OCI-LY1 (cell line): Measurements from ENCODE around the gene TIPRL.
A peak's percentile ranks its signal among the peaks of the same experiment; 100 is the strongest.

Experiments
- H2AFZ ChIP-seq: fragments of 200-600 bp; sonication (generic), shearing (Covaris generic); 2 replicates; pipeline ENCODE4 v1.6.0; 2014; ENCODE audit warnings: antibody characterized with exemption, mild to moderate bottlenecking, low read length
- H3F3A ChIP-seq: fragments of 200-600 bp; sonication (generic), shearing (Covaris generic); 2 replicates; pipeline ENCODE4 v1.6.0; 2014; ENCODE audit warnings: mild to moderate bottlenecking, antibody characterized with exemption, low read length, moderate library complexity; ENCODE audit not compliant: insufficient read depth
- H3K27ac ChIP-seq: fragments of 200-600 bp; sonication (generic); 2 replicates; pipeline ENCODE4 v1.5.1; 2014; ENCODE audit warnings: low read length, mixed run types, mild to moderate bottlenecking, low read depth; ENCODE audit not compliant: poor library complexity, severe bottlenecking
- H3K27me3 ChIP-seq: fragments of 200-600 bp; sonication (generic); 2 replicates; pipeline ENCODE4 v1.6.0; 2014; ENCODE audit warnings: antibody characterized with exemption, mild to moderate bottlenecking, low read length, moderate library complexity; ENCODE audit not compliant: insufficient read depth
- H3K36me3 ChIP-seq: fragments of 200-600 bp; sonication (generic); 2 replicates; pipeline ENCODE4 v1.6.1; 2014; ENCODE audit warnings: mild to moderate bottlenecking, antibody characterized with exemption, low read length, moderate library complexity, mixed read lengths; ENCODE audit not compliant: insufficient read depth
- H3K4me1 ChIP-seq: fragments of 200-600 bp; sonication (generic); 2 replicates; pipeline ENCODE4 v1.5.1; 2014; ENCODE audit warnings: mild to moderate bottlenecking, low read length, moderate library complexity; ENCODE audit not compliant: insufficient read depth, severe bottlenecking
- H3K4me2 ChIP-seq: fragments of 200-600 bp; sonication (generic), shearing (Covaris generic); 2 replicates; pipeline ENCODE4 v1.6.1; 2014; ENCODE audit warnings: low read length
- H3K4me3 ChIP-seq: fragments of 200-600 bp; sonication (generic); 2 replicates; pipeline ENCODE4 v1.5.1; 2014; ENCODE audit warnings: low read length, low read depth, mild to moderate bottlenecking, mixed read lengths; ENCODE audit not compliant: poor library complexity, severe bottlenecking
- H3K79me2 ChIP-seq: fragments of 200-600 bp; shearing (Covaris generic); 2 replicates; pipeline ENCODE4 v1.6.1; 2016; ENCODE audit warnings: mixed run types, low read length, mixed read lengths; ENCODE audit not compliant: insufficient read depth
- H3K9ac ChIP-seq: fragments of 200-600 bp; sonication (generic), shearing (Covaris generic); 2 replicates; pipeline ENCODE4 v1.6.1; 2014; ENCODE audit warnings: mild to moderate bottlenecking, low read length, mixed read lengths
- H3K9me2 ChIP-seq: fragments of 200-600 bp; sonication (generic), shearing (Covaris generic); 2 replicates; pipeline ENCODE4 v1.6.1; 2014; ENCODE audit warnings: low read depth, mild to moderate bottlenecking, low read length, mixed read lengths
- H3K9me3 ChIP-seq: fragments of 200-600 bp; shearing (Covaris generic); 2 replicates; pipeline ENCODE4 v1.6.1; 2014; ENCODE audit warnings: low read length, mixed read lengths
- H4K20me1 ChIP-seq: fragments of 200-600 bp; sonication (generic), shearing (Covaris generic); 2 replicates; pipeline ENCODE4 v1.6.0; 2016; ENCODE audit warnings: mild to moderate bottlenecking, low read length; ENCODE audit not compliant: insufficient read depth
- EZH2 ChIP-seq: fragments of 200-600 bp; sonication (generic), shearing (Covaris generic); IDR thresholded peaks from 2 replicates; pipeline ENCODE4 v1.8.0; 2017; ENCODE audit warnings: borderline replicate concordance, mixed run types, mild to moderate bottlenecking, antibody characterized with exemption, low read length, moderate library complexity, mixed read lengths
- TF ChIP-seq, protein P1 (sequence below): fragments of 200-600 bp; sonication (generic), shearing (Covaris generic); IDR thresholded peaks from 2 replicates; pipeline ENCODE4 v1.5.1; 2017; ENCODE audit warnings: mild to moderate bottlenecking, antibody characterized with exemption, low read length, moderate library complexity, mixed read lengths

TIPRL gene

DNA sequence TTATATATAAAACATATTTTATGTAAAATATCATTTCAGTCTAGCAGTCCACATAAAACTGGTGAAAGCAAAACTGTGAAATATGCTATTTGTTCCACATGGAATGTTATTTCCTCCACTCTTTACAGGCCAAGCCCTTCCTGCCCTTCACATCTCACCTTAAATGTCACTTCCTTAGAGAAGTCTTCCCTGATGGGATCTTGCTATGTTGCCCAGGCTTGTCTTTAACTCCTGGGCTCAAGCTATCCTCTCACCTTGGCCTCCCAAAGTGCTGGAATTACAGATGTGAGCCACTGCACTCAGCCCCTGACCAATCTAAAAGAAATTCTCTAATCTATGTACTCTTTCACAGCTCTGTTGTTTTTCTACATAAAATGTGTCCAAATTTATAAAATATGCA is 39.7 kb upstream of the TIPRL start:
- Histone ChIP-seq H2AFZ (no peak overlapping the region), H3K9ac (no peak overlapping the region), H3K36me3 (no peaks in the 10 kb centered on the region), H3K9me3 (no peaks in the 10 kb centered on the region), H3K27me3 (no peaks in the 10 kb centered on the region; the same call in 1 of the 2 replicates), H3K9me2 (no peaks in the 10 kb centered on the region), H3K4me1 (peaks cover 21% of the 10 kb centered on the region), H3K27ac (no peak overlapping the region), H3K79me2 (no peaks in the 10 kb centered on the region), H3F3A (no peaks in the 10 kb centered on the region), H3K4me2 (no peak overlapping the region), H3K4me3 (no peak overlapping the region), H4K20me1 (no peaks in the 10 kb centered on the region)
- TF ChIP-seq EZH2: no peak
- TF ChIP-seq, protein P1, sequence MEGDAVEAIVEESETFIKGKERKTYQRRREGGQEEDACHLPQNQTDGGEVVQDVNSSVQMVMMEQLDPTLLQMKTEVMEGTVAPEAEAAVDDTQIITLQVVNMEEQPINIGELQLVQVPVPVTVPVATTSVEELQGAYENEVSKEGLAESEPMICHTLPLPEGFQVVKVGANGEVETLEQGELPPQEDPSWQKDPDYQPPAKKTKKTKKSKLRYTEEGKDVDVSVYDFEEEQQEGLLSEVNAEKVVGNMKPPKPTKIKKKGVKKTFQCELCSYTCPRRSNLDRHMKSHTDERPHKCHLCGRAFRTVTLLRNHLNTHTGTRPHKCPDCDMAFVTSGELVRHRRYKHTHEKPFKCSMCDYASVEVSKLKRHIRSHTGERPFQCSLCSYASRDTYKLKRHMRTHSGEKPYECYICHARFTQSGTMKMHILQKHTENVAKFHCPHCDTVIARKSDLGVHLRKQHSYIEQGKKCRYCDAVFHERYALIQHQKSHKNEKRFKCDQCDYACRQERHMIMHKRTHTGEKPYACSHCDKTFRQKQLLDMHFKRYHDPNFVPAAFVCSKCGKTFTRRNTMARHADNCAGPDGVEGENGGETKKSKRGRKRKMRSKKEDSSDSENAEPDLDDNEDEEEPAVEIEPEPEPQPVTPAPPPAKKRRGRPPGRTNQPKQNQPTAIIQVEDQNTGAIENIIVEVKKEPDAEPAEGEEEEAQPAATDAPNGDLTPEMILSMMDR: no peak

DNA sequence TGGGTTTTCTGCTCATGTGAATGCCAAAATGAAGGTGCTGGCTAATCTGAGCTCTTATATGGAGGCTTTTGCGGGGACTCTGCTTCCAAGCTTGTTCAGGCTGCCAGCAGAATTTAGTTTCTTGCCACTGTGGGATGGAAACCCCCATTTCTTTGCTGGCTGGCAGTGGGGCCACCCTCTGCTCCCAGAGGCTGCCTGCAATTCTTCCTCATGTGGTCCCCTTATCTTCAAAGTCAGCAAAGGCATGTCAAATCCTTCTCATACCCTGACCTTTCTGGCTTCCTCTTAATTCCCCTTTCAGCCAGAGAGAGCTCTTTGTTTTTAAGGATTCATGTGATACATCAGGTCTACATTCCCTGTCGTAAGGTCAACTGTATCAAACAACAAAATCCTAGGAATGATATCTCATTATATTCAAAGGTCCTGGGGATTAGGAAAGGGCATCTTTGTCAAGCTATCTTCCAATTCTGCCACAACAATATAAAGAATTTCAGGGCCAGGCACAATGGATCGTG is 36.8 kb upstream of the TIPRL start:
- no peaks in the 10 kb centered on the region for H3K79me2 ChIP-seq
- H3K4me3 ChIP-seq: no peak overlapping the region
- H3K9me2 ChIP-seq: no peaks in the 10 kb centered on the region
- no peak for TF ChIP-seq EZH2
- TF ChIP-seq, protein P1: no peak
- no peaks in the 10 kb centered on the region for H4K20me1 ChIP-seq
- no peaks in the 10 kb centered on the region for H3K9me3 ChIP-seq
- no peaks in the 10 kb centered on the region for H3K36me3 ChIP-seq
- H3K27me3 ChIP-seq: no peaks in the 10 kb centered on the region; the same call in 1 of the 2 replicates
- no peak overlapping the region for H2AFZ ChIP-seq
- no peak overlapping the region for H3K27ac ChIP-seq
- no peak overlapping the region for H3K9ac ChIP-seq
- H3K4me1 ChIP-seq: peaks cover 3% of the 10 kb centered on the region
- no peaks in the 10 kb centered on the region for H3F3A ChIP-seq
- no peak overlapping the region for H3K4me2 ChIP-seq

DNA sequence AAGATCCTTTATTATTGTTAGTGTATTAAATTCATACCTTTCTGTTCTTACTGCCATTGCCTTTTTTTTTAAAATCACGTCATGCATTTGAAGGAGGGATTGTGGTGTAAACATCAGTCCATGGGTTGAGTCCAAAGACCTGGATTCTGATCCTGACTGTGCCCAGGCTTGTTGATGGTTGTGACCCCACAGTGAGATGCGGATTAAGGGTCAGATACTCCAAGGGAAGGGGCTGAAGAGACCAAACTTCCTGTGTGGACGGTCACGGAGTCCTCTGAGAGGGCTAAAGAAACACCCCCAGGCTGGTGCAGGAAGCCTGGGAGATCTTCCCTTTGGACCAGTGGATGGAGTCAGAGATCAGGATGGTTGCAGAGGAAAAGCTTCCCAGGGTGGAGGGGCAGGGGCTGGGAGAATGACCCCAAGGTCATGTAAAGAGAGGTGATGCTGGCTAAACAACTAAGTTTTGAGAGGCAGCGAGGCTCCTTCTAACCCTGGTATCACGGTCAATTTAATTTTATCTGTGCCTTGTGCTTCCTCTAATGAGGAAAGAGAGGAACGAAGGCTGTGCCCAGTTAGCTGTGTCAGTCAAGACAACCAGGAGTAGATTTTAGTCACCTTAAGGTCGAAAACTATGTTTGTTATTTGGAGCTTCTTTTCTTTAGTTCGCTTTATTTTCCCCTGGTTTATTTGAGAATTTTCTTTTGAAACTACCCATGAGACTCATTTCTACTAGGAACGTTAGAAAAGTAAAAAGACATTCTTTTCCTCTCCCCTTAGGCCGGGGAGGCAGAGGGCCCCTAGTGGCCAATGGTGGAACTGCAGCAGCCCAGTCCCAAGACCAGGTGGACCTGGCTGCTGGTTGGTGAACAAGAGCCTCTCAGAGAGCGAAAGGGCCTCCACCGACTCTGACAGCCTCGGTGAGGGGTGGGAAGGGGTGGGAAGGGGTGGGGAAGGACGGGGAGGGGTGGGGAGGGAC is 33.3 kb upstream of the TIPRL start:
- TF ChIP-seq, protein P1: peak; percentile 93
- no peak for TF ChIP-seq EZH2
- Histone ChIP-seq H3K36me3 (no peaks in the 10 kb centered on the region), H3F3A (no peaks in the 10 kb centered on the region), H3K9me3 (no peaks in the 10 kb centered on the region), H2AFZ (no peak overlapping the region), H3K4me2 (peak overlapping the region; percentile 46; the same call in 1 of the 2 replicates), H3K9me2 (no peaks in the 10 kb centered on the region), H4K20me1 (no peaks in the 10 kb centered on the region), H3K27me3 (no peaks in the 10 kb centered on the region; the same call in 1 of the 2 replicates), H3K4me3 (no peak overlapping the region), H3K4me1 (peaks cover 3% of the 10 kb centered on the region), H3K27ac (no peak overlapping the region), H3K9ac (no peak overlapping the region), H3K79me2 (no peaks in the 10 kb centered on the region)
